ENCODE measurements around the gene CNGB1.
"Not testable (repeated sequence)": the region's sequence is repeated elsewhere in the genome, so short reads cannot be mapped to it uniquely, and the experiment has no call there.

GRCh38 chr16:57941901-57942300, 29.0 kb downstream of the CNGB1 start:
- TF ChIP-seq EZH2 (IDR thresholded peaks at IDR 0.05); EZH2phosphoT487 (IDR thresholded peaks at IDR 0.05; ENCODE audit: borderline replicate concordance); MAX (IDR thresholded peaks at IDR 0.05); SIN3A (IDR thresholded peaks at IDR 0.05; ENCODE audit: low read depth); POLR2A (IDR thresholded peaks at IDR 0.05; ENCODE audit: borderline replicate concordance, extremely low read depth, insufficient read depth, insufficient read length); CTCF (IDR thresholded peaks at IDR 0.05 in 2 of 3, conservative IDR thresholded peaks at IDR 0.05 in 1 of 3; ENCODE audit: borderline replicate concordance in 1 of 3, insufficient read depth in 1 of 3, low read depth in 2 of 3, low read length in 2 of 3); JUND (IDR thresholded peaks at IDR 0.05); ATF3 (IDR thresholded peaks at IDR 0.05); POLR2AphosphoS5 (IDR thresholded peaks at IDR 0.05; ENCODE audit: low read depth, low read length); ELF1 (IDR thresholded peaks at IDR 0.05; ENCODE audit: borderline replicate concordance, low read depth); SRF (IDR thresholded peaks at IDR 0.05; ENCODE audit: low read depth): not testable (repeated sequence)

Data from HCT116 (cell line).